Fibroblast of villous mesenchyme (primary cell): ENCODE results near the gene MT1H. TPM values are rescaled to one million over a fixed set of nuclear protein-coding genes. Genes with fewer than 3 reads are reported as not detected.

Experiments
- DNase-seq: peaks from one replicate; pipeline ENCODE4 v3.0.0-alpha.2; 2010; ENCODE audit warnings: low read depth
- H3K4me3 ChIP-seq: 2 replicates; pipeline ENCODE4 v1.5.1; 2011; ENCODE audit warnings: low read depth, mild to moderate bottlenecking, low read length
- total RNA-seq: library from RNA; depleted of rRNA; stranded (reverse); fragments of >200 nt; gene quantifications from 2 replicates; pipeline ENCODE4 v1.2.3, GENCODE V29; 2012
- TF ChIP-seq, protein P1 (sequence below): IDR thresholded peaks from 2 replicates; pipeline ENCODE4 v1.5.1; 2012; ENCODE audit warnings: low read depth, mild to moderate bottlenecking, low read length; ENCODE audit not compliant: insufficient read depth

MT1H gene
- total RNA-seq, 1 donor, result not detected

DNA sequence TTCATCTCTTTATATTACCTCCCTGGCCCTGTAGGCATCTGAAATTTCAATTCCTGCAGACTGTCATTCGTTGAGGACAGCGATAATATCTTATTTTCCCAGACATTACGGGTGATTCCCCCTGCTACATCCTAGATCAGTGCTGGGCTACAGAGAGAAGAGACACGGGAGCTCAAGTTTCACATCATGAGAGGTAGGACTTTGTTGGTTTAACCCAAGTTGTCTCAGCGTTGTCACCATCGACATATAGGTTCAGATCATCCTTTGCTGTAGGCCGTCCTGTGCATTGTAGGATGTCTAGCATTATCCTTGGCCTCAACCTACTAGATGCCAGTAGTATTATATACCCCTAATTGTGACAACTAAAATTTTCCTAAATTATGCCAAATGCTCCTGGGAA lies 31.9 kb downstream of the MT1H start:
- TF ChIP-seq, protein P1, sequence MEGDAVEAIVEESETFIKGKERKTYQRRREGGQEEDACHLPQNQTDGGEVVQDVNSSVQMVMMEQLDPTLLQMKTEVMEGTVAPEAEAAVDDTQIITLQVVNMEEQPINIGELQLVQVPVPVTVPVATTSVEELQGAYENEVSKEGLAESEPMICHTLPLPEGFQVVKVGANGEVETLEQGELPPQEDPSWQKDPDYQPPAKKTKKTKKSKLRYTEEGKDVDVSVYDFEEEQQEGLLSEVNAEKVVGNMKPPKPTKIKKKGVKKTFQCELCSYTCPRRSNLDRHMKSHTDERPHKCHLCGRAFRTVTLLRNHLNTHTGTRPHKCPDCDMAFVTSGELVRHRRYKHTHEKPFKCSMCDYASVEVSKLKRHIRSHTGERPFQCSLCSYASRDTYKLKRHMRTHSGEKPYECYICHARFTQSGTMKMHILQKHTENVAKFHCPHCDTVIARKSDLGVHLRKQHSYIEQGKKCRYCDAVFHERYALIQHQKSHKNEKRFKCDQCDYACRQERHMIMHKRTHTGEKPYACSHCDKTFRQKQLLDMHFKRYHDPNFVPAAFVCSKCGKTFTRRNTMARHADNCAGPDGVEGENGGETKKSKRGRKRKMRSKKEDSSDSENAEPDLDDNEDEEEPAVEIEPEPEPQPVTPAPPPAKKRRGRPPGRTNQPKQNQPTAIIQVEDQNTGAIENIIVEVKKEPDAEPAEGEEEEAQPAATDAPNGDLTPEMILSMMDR, result no peak
- H3K4me3 ChIP-seq, result no peak overlapping the region
- no peak for DNase-seq

DNA sequence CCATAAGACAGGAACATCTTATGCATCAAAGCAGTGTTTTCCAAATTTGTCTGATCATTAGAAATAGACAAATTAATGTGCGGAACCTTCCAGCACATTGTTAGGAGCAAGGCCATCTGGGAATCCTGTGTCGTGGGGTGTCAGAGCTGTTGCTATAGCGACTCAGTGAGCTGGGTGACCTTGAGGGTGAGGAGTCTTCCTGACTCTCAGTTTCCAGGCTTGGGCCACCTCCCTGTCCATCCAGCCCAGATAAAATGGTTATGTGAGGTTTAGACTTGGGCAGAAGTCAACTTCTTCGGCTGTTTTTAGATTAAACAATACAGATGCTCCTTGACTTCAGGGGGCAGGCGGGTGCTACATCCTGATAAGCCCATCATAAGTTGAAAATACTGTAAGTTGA lies 33.2 kb downstream of the MT1H start:
- no peak for DNase-seq
- no peak overlapping the region for H3K4me3 ChIP-seq
- TF ChIP-seq, protein P1, result no peak

DNA sequence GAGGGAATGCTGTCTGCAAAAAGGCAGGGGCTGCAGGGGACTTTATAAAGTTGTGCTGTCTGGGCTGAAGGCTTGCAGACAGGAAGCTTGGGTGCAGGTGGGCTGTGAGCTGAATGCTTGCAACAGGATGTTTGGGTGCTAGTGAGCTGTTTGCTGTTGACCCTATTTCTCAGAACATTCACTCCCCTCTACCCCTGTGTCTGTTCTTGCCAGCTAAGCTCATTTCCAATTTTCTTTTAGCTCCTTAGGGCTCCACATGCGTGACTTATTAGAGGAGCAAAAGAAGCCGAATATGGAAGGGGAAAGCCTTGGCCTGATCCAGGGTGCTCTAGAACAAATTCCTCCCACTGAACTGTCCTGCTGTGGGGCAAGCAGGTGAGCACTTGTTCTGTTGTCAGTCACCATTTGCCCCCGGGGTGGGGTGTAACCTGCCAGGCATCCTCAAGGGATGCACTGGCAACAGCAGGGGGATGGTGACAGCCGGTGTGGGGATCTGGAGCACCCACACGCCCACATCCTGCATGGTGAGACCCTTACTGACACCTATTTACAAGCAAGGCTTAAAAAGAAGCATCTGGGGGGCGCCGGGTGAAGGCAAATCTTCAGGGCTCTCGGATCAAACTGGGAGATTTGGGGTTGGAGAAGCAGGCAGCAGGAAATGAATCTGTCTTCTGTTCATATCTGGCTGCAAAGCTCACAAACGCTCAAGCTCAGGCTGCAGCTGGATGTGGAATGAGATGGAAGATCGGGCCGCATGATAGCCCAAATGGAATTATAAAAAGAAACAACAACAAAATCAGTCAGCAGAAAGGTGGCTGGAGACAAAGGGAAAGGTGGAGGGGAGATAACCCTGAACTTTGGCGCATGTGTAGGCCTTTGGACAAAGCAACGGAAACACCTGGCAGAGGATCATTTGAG lies 39.2 kb downstream of the MT1H start:
- H3K4me3 ChIP-seq, result no peak overlapping the region
- no peak for DNase-seq
- TF ChIP-seq, protein P1, result no peak

DNA sequence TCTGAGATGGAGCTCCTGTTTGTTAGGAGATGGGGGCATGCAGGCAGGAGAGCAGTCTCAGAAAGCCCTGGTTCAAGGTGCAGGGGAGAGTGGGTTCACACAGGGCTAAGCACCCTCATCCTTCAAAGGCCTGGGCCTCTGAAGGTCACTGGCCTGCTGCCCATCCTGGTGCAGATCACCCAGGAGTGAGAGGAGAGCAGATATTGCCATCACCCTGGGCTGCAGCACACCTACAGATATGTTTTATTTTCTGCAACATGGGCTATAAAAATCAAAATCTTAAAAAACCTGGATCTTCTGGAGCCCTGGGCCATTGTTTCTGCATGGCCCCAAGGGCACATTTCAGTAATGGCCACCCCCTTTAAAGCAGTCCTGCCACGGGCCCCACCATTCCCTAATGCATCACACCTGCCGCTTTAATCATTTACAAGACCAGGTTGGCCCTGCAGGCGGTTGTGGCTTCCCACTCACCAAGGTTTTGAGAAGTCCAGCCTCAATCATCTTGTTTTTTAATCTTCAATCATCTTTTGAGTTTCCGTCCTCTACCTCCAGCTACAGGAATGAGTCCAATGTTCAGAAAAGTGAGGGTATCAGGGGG lies 39.9 kb downstream of the MT1H start:
- DNase-seq, result no peak
- TF ChIP-seq, protein P1, result no peak
- H3K4me3 ChIP-seq, result no peak overlapping the region

DNA sequence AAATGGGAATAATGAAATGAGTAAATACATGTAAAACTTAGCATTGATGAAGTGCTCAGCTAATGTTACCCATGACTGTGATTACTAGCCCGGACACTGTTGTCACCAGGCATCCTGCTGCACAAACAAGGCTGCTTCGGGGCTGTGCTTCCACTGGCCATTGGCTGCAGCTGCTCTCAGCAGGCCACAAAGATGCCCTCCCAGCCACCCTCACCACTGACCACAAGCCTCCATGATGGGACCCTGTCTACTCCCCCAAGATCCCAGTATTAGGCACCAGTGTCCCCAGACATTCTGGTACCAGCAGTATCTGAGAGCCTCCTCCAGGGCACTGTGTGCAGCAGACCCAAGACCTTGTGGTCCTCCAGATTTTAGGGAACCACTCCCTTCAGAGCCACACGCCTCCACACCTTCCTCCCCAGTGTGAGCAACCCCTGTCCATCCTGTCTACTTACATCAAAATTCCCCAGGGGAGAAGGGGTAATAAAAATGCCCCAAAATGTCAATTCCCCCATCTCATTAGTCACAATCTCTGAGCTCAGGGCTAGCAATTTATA lies 40.6 kb downstream of the MT1H start:
- H3K4me3 ChIP-seq, result no peak overlapping the region
- no peak for DNase-seq
- TF ChIP-seq, protein P1, result no peak

DNA sequence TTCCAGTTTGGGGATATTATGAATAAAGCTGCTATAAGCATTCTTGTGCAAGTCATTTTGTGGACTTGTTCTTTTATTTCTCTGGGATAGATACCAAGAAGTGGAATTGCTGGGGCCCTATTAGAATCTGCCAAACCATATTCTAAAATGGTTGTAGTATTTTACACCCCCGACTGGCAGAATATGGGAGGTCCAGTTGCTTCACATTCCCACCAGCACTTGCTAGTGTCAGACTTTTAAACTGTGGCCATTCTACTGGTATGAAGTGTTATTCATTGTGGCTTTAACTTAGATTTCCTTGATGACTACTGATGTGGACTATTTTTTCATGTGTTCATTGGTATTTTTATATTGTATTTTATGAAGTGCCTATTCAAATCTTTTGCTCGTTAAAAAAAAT lies 42.2 kb downstream of the MT1H start:
- TF ChIP-seq, protein P1, result no peak
- no peak overlapping the region for H3K4me3 ChIP-seq
- DNase-seq, result no peak
